Stimulated activated CD4-positive, alpha-beta T cell treated with anti-CD3 and anti-CD28 coated beads, Interleukin-12 subunit alpha, Interleukin-12 subunit beta, amount 100 ng/mL, for 48 hours (primary cell): Measurements from ENCODE around the gene AGRN.
"Not testable (repeated sequence)": the region's sequence is repeated elsewhere in the genome, so short reads cannot be mapped to it uniquely, and the experiment has no call there.

Experiments
- DNase-seq, 3 donors: peaks; one replicate each; pipeline ENCODE4 v3.0.0-alpha.2; 2020; ENCODE audit warnings: low read depth in 2 of 3, low spot score in 1 of 3

Gene AGRN

GRCh38 chr1:1090424-1091343, 70.8 kb downstream of the AGRN start:
- no peak for DNase-seq

DNA sequence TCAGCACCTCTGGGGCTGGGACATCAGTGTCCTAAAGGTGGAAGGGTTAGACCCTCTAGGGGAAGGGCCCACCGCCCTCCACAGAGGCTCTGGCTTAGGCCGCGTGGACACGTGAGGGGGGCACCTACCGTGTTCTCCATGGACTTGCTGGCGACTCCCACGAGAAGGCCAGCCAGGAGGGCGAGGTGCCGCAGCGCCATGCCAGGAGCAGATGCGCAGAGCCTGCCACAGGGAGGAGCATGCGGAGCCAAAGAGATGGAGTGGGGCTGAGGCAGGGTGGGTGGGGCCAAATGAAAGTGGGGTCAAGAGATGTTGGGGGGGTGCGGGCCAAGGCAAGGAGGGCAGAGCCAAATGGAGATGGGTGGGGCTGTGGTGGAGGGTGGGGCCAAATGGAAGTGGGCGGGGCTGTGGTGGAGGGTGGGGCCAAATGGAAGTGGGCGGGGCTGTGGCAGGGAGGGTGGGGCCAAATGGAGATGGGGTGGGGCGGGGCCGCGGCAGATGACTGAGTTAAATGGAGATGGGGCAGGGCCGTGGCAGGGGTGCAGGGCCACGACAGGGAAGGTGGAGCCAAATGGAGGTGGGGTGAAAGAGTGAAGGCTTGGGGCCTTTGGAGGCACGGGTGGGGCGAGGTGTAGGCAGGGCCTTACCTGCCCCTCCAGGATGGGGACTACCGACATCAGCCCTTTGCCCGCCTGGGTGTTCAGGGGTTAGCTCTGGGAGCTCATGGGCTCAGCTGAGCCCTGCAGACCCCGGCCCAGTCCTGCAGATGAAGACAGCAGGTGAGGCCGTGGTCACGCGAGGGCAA, 71.6 kb downstream of the AGRN start:
- no peak for DNase-seq

GRCh38 chr1:1092149-1092855, 72.4 kb downstream of the AGRN start:
- DNase-seq = no peak

GRCh38 chr1:1092894-1093609, 73.1 kb downstream of the AGRN start:
- DNase-seq = no peak

DNA sequence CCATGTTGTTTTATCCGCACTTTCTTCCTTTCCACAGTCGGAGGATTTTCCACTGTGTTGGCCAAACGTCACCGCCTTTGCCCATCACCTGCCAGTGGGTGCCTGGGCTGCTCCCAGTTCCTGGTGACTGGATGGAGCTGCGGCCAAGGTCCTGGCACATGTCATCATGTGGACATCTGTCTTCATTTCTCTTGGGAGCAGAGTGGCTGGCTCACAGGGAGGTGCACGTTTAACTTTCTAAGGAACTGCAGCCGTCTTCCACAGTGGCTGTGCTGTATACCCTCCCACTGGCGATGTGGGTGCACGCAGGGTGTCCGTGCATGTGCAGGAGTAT, 73.7 kb downstream of the AGRN start:
- DNase-seq = no peak

- no peak for DNase-seq
These were observed 75.1 kb downstream of the AGRN start for GRCh38 chr1:1094981-1095380.

DNA sequence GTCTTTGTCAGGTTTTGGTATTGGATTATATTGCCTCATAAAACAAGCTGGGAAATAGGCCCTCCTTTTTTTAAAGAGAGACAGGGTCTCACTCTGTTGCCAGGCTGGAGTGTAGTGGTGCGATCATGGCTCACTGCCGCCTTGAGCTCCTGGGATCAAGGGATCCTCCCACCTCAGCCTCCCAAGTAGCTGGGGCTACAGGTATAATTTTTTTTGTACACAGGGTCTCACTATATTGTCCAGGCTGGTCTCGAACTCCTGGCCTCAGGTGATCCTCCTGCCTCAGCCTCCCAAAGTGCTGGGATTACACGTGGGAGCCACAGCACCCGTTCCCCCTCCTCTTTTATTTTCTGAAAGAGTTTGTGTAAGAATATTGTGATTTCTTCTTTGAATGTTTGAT, 76.2 kb downstream of the AGRN start:
- not testable (repeated sequence) for DNase-seq

DNA sequence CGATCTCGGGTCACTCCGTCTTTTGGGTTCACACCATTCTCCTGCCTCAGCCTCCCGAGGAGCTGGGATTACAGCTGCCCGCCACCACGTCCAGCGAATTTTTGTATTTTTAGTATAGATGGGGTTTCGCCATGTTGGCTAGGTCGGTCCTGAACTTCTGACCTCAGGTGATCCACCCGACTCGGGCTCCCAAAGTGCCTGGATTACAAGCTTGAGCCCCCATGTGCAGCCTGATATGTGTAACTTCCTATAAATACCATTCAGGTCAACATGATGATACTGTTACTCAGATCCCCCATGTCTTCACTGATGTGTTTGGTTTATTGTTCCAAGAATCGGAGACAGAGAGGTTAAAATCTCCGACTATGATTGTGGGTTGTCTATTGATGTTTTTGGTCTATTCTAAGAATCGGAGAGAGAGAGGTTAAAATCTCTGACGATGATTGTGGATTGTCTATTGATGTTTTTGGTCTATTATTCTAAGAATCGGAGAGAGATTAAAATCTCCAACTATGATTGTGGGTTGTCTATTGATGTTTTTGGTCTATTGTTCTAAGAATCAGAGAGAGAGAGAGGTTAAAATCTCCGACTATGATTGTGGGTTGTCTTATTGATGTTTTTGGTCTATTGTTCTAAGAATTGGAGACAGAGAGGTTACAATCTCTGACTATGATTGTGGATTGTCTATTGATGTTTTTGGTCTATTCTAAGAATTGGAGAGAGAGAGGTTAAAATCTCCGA, 78.9 kb downstream of the AGRN start:
- DNase-seq = no peak

DNA sequence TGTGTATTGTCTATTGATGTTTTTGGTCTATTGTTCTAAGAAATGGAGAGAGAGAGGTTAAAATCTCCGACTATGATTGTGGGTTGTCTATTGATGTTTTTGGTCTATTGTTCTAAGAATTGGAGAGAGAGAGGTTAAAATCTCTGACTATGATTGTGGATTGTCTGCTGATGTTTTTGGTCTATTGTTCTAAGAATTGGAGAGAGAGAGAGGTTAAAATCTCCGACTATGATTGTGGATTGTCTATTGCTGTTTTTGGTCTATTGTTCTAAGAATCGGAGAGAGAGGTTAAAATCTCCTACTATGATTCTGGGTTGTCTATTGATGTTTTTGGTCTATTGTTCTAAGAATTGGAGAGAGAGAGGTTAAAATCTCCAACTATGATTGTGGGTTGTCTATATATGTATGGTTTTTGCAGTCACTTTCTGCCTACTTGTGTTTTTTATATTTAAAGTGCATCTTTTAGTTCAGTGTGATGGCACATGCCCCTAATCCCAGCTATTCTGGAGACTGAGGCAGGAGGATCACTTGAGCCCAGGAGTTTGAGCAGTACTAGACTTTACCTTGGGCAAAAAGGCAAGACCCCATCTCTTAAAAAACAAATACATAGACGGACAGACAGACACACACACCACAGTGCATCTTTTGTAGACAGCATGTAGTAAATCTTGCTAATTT, 79.7 kb downstream of the AGRN start:
- DNase-seq = no peak

GRCh38 chr1:1100296-1100695, 80.4 kb downstream of the AGRN start:
- no peak for DNase-seq

DNA sequence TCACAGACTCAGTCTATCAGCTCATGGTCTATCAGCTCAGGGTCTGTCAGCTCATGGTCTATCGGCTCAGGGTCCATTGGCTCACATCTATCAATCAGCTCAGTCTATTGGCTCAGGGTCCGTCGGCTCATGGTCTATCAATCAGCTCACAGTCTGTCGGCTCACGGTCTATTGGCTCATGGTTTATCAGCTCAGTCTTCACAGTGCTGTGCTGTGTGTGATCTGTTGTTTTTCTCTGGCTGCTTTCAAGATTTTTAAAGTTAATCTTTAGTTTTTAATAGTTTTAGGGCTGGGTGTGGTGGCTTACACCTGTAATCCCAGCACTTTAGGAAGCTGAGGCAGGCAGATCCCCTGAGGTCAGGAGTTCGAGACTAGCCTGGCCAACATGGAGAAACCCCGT, 81.6 kb downstream of the AGRN start:
- DNase-seq = no peak

DNA sequence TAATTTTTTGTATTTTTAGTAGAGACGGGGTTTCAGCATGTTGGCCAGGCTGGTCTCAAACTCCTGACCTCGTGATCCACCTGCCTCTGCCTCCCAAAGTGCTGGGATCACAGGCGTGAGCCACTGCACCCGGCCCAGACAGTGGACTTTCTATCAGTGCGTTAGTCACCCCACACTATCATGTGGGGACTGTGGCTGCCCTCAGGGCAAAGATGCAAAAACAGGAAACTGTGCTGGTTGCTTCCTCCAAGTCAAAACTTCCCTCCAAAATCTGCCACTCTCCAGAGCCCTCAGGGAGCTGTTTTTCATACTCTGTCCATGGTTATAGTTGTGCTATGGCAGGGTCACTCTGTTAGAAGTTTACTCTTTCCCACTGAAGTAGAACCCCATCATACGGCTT, 84.2 kb downstream of the AGRN start:
- DNase-seq = not testable (repeated sequence)
